ENCODE measurements around the gene RAET1G.
"Not testable (repeated sequence)": the region's sequence is repeated elsewhere in the genome, so short reads cannot be mapped to it uniquely, and the experiment has no call there.

RAET1G gene

GRCh38 chr6:149909701-149910470 lies 13.0 kb downstream of the RAET1G start:
- DNase-seq = no peak

GRCh38 chr6:149908480-149908879 lies 14.4 kb downstream of the RAET1G start:
- not testable (repeated sequence) for DNase-seq

GRCh38 chr6:149907317-149907716 lies 15.6 kb downstream of the RAET1G start:
- DNase-seq = no peak

- DNase-seq = no peak
Observed at GRCh38 chr6:149906405-149906804, 16.5 kb downstream of the RAET1G start.

- DNase-seq = no peak
Observed at GRCh38 chr6:149905911-149906371, 17.0 kb downstream of the RAET1G start.

- DNase-seq = no peak
Observed at GRCh38 chr6:149905371-149905910, 17.5 kb downstream of the RAET1G start.

GRCh38 chr6:149904661-149905370 lies 18.1 kb downstream of the RAET1G start:
- DNase-seq = no peak

GRCh38 chr6:149903938-149904611 lies 18.8 kb downstream of the RAET1G start:
- no peak for DNase-seq

- no peak for DNase-seq
Observed at GRCh38 chr6:149901444-149902140, 21.3 kb downstream of the RAET1G start.

GRCh38 chr6:149900620-149901443 lies 22.1 kb downstream of the RAET1G start:
- DNase-seq = no peak

GRCh38 chr6:149899926-149900619 lies 22.8 kb downstream of the RAET1G start:
- no peak for DNase-seq

- DNase-seq = no peak
Observed at GRCh38 chr6:149899486-149899885, 23.4 kb downstream of the RAET1G start.

- no peak for DNase-seq
Observed at GRCh38 chr6:149898966-149899365, 24.0 kb downstream of the RAET1G start.

- no peak for DNase-seq
Observed at GRCh38 chr6:149897855-149898744, 24.8 kb downstream of the RAET1G start, which contains the start of gene RAET1E. Gene RAET1E, minus strand, starts transcription at chr6:149898113. Its CDS starts 7,212 bp downstream, at chr6:149890901.

- DNase-seq = no peak
Observed at GRCh38 chr6:149897015-149897697, 25.8 kb downstream of the RAET1G start.

- no peak for DNase-seq
Observed at GRCh38 chr6:149896491-149896890, 26.4 kb downstream of the RAET1G start.

GRCh38 chr6:149895833-149896271 lies 27.1 kb downstream of the RAET1G start:
- DNase-seq = peak; percentile 39

GRCh38 chr6:149895048-149895590 lies 27.8 kb downstream of the RAET1G start:
- DNase-seq = no peak

GRCh38 chr6:149891864-149892263 lies 31.1 kb downstream of the RAET1G start:
- not testable (repeated sequence) for DNase-seq
